B cell (primary cell): ENCODE measurements around the gene GRM8. TPM values are rescaled to one million over a fixed set of nuclear protein-coding genes. Genes with fewer than 3 reads are reported as not detected.

Experiments
- ATAC-seq: fragments of 200-7000 bp; cut with Tn5 transposase; one replicate; pipeline ENCODE4 v1.10.0; 2021; ENCODE audit warnings: low read depth, mild to moderate bottlenecking, moderate number of reproducible peaks, moderate library complexity
- CTCF ChIA-PET: fragments of 350-600 bp; sonication (Branson Sonifier 250); formaldehyde crosslinking; loops from one replicate; lab custom pipeline; 2021; ENCODE audit warnings: antibody characterized with exemption, inconsistent platforms; lab: Charles Lee
- POLR2A ChIA-PET: fragments of 350-600 bp; sonication (Branson Sonifier 250); formaldehyde crosslinking; loops from one replicate; lab custom pipeline; 2021; ENCODE audit warnings: antibody characterized with exemption; lab: Charles Lee
- DNase-seq: peaks from one replicate; pipeline ENCODE4 v3.0.0; 2013
- H2AFZ ChIP-seq: 2 replicates; pipeline ENCODE4 v1.6.1; 2012; ENCODE audit warnings: mild to moderate bottlenecking, low read depth, low read length; ENCODE audit not compliant: insufficient read depth, poor library complexity, severe bottlenecking
- H3K27ac ChIP-seq, 2 donors: 1 replicate in 1 of 2; 2 replicates in 1 of 2; pipeline ENCODE4 v1.5.1; 2012 to 2013; ENCODE audit warnings: low read length in 2 of 2, mild to moderate bottlenecking in 2 of 2, moderate library complexity in 1 of 2
- H3K27me3 ChIP-seq, 4 experiments: fragments of 200-600 bp in 1 of 4; sonication (generic) in 1 of 4; replicated peaks in 1 of 4; 1 replicate in 2 of 4; 2 replicates in 2 of 4; pipeline versions ENCODE4 v1.6.1 to v1.7.0; 2013 to 2016; ENCODE audit warnings: low read length in 3 of 4, mild to moderate bottlenecking in 2 of 4, mixed read lengths in 1 of 4, moderate library complexity in 1 of 4; ENCODE audit not compliant: insufficient read depth in 4 of 4, control insufficient read depth in 3 of 4; ENCODE audit errors: control extremely low read depth in 1 of 4
- H3K36me3 ChIP-seq, 2 experiments: replicated peaks in 1 of 2; 1 replicate in 1 of 2; 2 replicates in 1 of 2; pipeline versions ENCODE4 v1.6.1 to v1.7.1; 2013; ENCODE audit warnings: low read length in 1 of 2; ENCODE audit not compliant: insufficient read depth in 2 of 2, control insufficient read depth in 1 of 2; ENCODE audit errors: control extremely low read depth in 1 of 2, extremely low read depth in 1 of 2
- H3K4me1 ChIP-seq, 2 donors: fragments of 200-600 bp in 1 of 2; sonication (generic) in 1 of 2; 1 replicate in 1 of 2; 2 replicates in 1 of 2; pipeline versions ENCODE4 v1.5.1 to v1.6.1; 2013 to 2017; ENCODE audit warnings: low read length in 2 of 2; ENCODE audit not compliant: control insufficient read depth in 2 of 2, insufficient read depth in 2 of 2
- H3K4me2 ChIP-seq: replicated peaks from 2 replicates; pipeline ENCODE3; 2012; ENCODE audit warnings: mild to moderate bottlenecking, low read depth, low read length; ENCODE audit not compliant: poor library complexity, severe bottlenecking
- H3K4me3 ChIP-seq, 5 experiments: fragments of 200-600 bp in 1 of 5; sonication (generic) in 1 of 5; 1 replicate in 3 of 5; 2 replicates in 2 of 5; pipeline versions ENCODE4 v1.5.1 to v1.7.0; 2011 to 2016; ENCODE audit warnings: low read length in 4 of 5, mild to moderate bottlenecking in 4 of 5, low read depth in 2 of 5, control low read depth in 1 of 5, moderate library complexity in 1 of 5; ENCODE audit not compliant: insufficient read depth in 1 of 5; ENCODE audit errors: control extremely low read depth in 1 of 5, extremely low read depth in 1 of 5
- H3K79me2 ChIP-seq: fragments of 200-600 bp; sonication (generic); one replicate; pipeline ENCODE4 v1.6.0; 2016; ENCODE audit warnings: low read length; ENCODE audit not compliant: control insufficient read depth, insufficient read depth
- H3K9ac ChIP-seq: fragments of 200-600 bp; sonication (generic); 2 replicates; pipeline ENCODE4 v1.6.1; 2017; ENCODE audit warnings: mild to moderate bottlenecking, low read length, moderate library complexity
- H3K9me3 ChIP-seq, 3 donors: one replicate each; pipeline versions ENCODE4 v1.6.1 to v1.7.1; 2013; ENCODE audit warnings: low read length in 2 of 3; ENCODE audit not compliant: control insufficient read depth in 2 of 3, insufficient read depth in 1 of 3; ENCODE audit errors: control extremely low read depth in 1 of 3
- H4K20me1 ChIP-seq: 2 replicates; pipeline ENCODE4 v1.6.0; 2012; ENCODE audit warnings: mild to moderate bottlenecking, low read length; ENCODE audit not compliant: insufficient read depth, control insufficient read depth, poor library complexity, severe bottlenecking
- H3K27ac Mint-ChIP-seq: one replicate; pipeline ENCODE4 v1.8.0; 2021; ENCODE audit warnings: mixed read lengths
- H3K27me3 Mint-ChIP-seq: one replicate; pipeline ENCODE4 v1.8.0; 2021; ENCODE audit warnings: mixed read lengths
- H3K4me1 Mint-ChIP-seq: one replicate; pipeline ENCODE4 v1.8.0; 2021; ENCODE audit warnings: mixed read lengths
- H3K4me3 Mint-ChIP-seq: one replicate; pipeline ENCODE4 v1.8.0; 2021; ENCODE audit warnings: mixed read lengths
- H3K9me3 Mint-ChIP-seq: one replicate; pipeline ENCODE4 v1.8.0; 2022; ENCODE audit warnings: mixed read lengths; ENCODE audit not compliant: insufficient read depth
- EZH2 ChIP-seq: IDR thresholded peaks from 2 replicates; pipeline ENCODE4 v1.6.1; 2012; ENCODE audit warnings: borderline replicate concordance, low read depth, mild to moderate bottlenecking, moderate library complexity, low read length; ENCODE audit not compliant: insufficient read depth, poor library complexity, severe bottlenecking
- WGBS: methylation state at CpG from one replicate; pipeline ENCODE4 v1.1.5; 2013; ENCODE audit warnings: missing lambda C conversion rate; ENCODE audit not compliant: insufficient coverage; 5-methylcytosine and 5-hydroxymethylcytosine counted together
- intact Hi-C: fragments of 100-400 bp; cut with micrococcal nuclease; formaldehyde crosslinking; loops from one replicate; pipeline ENCODE4 v1.10.0; 2022
- polyA plus RNA-seq: library from polyadenylated mRNA; depleted of rRNA; stranded (reverse); fragments of >200 nt; gene quantifications from 2 replicates; pipeline ENCODE4 v1.2.3, GENCODE V29; 2012
- total RNA-seq, 2 donors: library from RNA; stranded (reverse); fragments of 120-200 nt in 1 of 2; gene quantifications; 1 replicate in 1 of 2; 2 replicates in 1 of 2; pipeline versions ENCODE4 v1.2.3 to v1.2.4, GENCODE V29; 2013 to 2022
- TF ChIP-seq, protein P1 (sequence below): fragments of 200-600 bp; IDR thresholded peaks from one replicate; pipeline ENCODE4 v1.8.0; 2022; ENCODE audit warnings: antibody characterized with exemption, mild to moderate bottlenecking

Gene GRM8
- total and polyA plus RNA-seq, 2 donors (not counting 1 experiment from before 2014, with no cell fraction given) = not detected

DNA sequence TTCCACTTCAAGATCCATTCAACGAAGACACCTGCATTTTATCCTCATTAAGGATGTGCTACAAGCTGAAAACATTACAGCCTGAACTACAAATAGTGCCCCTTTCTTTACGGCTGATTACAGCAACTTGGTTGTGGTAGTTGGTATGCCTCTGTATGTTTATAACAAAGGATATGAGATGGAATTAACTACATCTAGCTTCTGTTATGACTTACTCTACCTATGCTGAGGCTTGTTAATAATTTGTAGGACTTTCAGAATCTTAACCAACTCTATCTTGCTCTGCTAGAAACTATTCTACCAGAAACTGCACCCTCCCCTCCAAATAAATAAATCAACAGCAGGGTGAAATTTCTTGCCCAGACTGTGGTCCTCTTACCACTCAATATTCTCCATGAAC, 448.1 kb downstream of the GRM8 start:
- H3K27ac ChIP-seq = no peak overlapping the region
- H3K79me2 ChIP-seq = no peaks in the 10 kb centered on the region
- ChIA-PET CTCF (interaction anchor here (1.4 to 1.7 kb wide), 2 partner anchors 17 to 710 kb away, joined by 3 read pairs; no protein-coding TSS in a partner anchor), POLR2A (no interaction called here)
- no peak overlapping the region for H3K4me3 ChIP-seq
- peaks cover 0 to 7% (median 3%) of the 10 kb centered on the region in 3 donors for H3K9me3 ChIP-seq
- peaks cover 3% of the 10 kb centered on the region for H3K9me3 Mint-ChIP-seq
- no peak for DNase-seq
- no peak for ATAC-seq
- TF ChIP-seq, protein P1, sequence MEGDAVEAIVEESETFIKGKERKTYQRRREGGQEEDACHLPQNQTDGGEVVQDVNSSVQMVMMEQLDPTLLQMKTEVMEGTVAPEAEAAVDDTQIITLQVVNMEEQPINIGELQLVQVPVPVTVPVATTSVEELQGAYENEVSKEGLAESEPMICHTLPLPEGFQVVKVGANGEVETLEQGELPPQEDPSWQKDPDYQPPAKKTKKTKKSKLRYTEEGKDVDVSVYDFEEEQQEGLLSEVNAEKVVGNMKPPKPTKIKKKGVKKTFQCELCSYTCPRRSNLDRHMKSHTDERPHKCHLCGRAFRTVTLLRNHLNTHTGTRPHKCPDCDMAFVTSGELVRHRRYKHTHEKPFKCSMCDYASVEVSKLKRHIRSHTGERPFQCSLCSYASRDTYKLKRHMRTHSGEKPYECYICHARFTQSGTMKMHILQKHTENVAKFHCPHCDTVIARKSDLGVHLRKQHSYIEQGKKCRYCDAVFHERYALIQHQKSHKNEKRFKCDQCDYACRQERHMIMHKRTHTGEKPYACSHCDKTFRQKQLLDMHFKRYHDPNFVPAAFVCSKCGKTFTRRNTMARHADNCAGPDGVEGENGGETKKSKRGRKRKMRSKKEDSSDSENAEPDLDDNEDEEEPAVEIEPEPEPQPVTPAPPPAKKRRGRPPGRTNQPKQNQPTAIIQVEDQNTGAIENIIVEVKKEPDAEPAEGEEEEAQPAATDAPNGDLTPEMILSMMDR = no peak
- TF ChIP-seq EZH2 = no peak
- H3K36me3 ChIP-seq = no peaks in the 10 kb centered on the region
- WGBS = no CpG with 5 or more reads among the region's 2 CpGs
- no peak overlapping the region for H2AFZ ChIP-seq
- no peak overlapping the region for H3K4me3 Mint-ChIP-seq
- no peak overlapping the region for H3K9ac ChIP-seq
- intact Hi-C loops = loop anchor here (10.0 kb wide), 1 partner anchor 450 kb away; the partner anchor contains the start of gene GRM8
- no peaks in the 10 kb centered on the region for H4K20me1 ChIP-seq
- no peaks in the 10 kb centered on the region for H3K4me1 ChIP-seq
- H3K4me1 Mint-ChIP-seq = no peaks in the 10 kb centered on the region
- H3K27me3 ChIP-seq = no peaks in the 10 kb centered on the region
- H3K4me2 ChIP-seq = no peak overlapping the region
- H3K27ac Mint-ChIP-seq = no peak overlapping the region
- H3K27me3 Mint-ChIP-seq = peaks cover 4% of the 10 kb centered on the region

DNA sequence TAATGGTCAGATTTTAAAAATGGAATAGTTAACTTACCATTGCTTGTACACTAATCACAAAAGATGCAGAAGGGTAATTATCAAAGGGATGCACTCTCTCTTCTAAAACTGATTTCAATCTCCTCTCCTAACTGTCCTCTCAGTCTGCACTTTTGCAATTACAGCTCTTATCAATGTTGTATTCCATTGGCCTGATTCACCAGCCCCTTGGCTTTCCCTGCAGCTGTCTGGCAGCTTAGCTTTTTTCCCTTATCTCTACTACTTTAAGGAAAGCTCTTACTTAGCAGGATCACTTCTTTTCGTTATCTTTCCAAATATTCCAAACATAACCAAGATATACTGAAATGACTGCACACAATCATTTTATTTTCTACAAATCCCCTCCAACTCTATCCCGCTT, 448.8 kb downstream of the GRM8 start:
- H4K20me1 ChIP-seq = no peaks in the 10 kb centered on the region
- POLR2A ChIA-PET = no interaction called here
- CTCF ChIA-PET = interaction anchor here (1.3 to 1.4 kb wide), 3 partner anchors 10 to 711 kb away, joined by 3 to 6 read pairs (median 3); no protein-coding TSS in a partner anchor
- 93% methylated on average over 2 of the region's 2 CpGs for WGBS
- H3K4me2 ChIP-seq = no peak overlapping the region
- H3K9me3 Mint-ChIP-seq = peaks cover 3% of the 10 kb centered on the region
- no peak overlapping the region for H2AFZ ChIP-seq
- H3K27ac Mint-ChIP-seq = no peak overlapping the region
- no peak overlapping the region for H3K4me3 Mint-ChIP-seq
- H3K4me1 ChIP-seq = no peaks in the 10 kb centered on the region
- no peak for TF ChIP-seq EZH2
- TF ChIP-seq, protein P1 = no peak
- H3K79me2 ChIP-seq = no peaks in the 10 kb centered on the region
- no peaks in the 10 kb centered on the region for H3K36me3 ChIP-seq
- no peak overlapping the region for H3K9ac ChIP-seq
- H3K27me3 ChIP-seq = no peaks in the 10 kb centered on the region
- H3K9me3 ChIP-seq = peaks cover 0 to 7% (median 3%) of the 10 kb centered on the region in 3 donors
- intact Hi-C loops = loop anchor here (10.0 kb wide), 1 partner anchor 451 kb away; the partner anchor contains the start of gene GRM8
- peaks cover 4% of the 10 kb centered on the region for H3K27me3 Mint-ChIP-seq
- no peak overlapping the region for H3K27ac ChIP-seq
- H3K4me1 Mint-ChIP-seq = no peaks in the 10 kb centered on the region
- no peak for ATAC-seq
- DNase-seq = no peak
- H3K4me3 ChIP-seq = no peak overlapping the region
